GM21619 (cell line): ENCODE data around the gene MB21D2.
A peak's percentile ranks its signal among the peaks of the same experiment; 100 is the strongest.

Experiments used
- ATAC-seq: cut with Tn5 transposase; IDR thresholded peaks from one replicate; pipeline ENCODE4 v1.9.1; 2021; ENCODE audit not compliant: unreplicated experiment

Gene MB21D2

DNA sequence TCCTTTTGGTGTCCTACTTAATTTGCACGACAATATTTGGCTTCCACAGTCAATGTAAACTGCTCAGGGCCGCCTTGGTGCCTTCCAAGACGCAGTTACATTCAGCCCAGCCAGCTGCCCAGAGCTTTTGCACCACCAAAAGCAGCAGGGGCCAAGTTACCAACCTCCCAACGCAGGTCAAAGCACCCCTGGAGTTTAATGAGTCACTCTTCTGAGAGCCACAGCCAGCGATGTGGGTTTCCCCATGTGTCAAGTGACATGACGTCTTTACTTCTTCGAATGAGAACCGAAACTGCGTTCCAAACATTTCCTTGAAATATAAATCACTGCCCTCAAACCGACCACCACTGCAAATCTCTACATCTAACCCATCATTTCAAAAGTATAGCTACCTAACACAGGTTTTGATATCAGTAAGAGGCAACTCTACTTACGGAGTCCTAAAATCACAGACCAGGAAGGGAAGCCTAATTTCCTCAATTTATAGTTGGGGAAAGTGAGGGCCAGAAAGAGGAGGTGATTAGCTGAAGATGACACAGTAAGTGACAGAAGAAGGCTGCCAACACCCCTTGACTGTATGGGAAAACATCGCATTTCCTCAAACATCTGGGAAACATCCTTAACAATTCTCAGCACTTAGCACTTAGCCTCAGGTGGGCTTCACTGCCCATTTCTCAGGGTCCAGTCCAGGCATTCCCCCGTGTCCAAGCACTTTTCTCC lies 24.5 kb downstream of the MB21D2 start:
- ATAC-seq = peak; percentile 97

DNA sequence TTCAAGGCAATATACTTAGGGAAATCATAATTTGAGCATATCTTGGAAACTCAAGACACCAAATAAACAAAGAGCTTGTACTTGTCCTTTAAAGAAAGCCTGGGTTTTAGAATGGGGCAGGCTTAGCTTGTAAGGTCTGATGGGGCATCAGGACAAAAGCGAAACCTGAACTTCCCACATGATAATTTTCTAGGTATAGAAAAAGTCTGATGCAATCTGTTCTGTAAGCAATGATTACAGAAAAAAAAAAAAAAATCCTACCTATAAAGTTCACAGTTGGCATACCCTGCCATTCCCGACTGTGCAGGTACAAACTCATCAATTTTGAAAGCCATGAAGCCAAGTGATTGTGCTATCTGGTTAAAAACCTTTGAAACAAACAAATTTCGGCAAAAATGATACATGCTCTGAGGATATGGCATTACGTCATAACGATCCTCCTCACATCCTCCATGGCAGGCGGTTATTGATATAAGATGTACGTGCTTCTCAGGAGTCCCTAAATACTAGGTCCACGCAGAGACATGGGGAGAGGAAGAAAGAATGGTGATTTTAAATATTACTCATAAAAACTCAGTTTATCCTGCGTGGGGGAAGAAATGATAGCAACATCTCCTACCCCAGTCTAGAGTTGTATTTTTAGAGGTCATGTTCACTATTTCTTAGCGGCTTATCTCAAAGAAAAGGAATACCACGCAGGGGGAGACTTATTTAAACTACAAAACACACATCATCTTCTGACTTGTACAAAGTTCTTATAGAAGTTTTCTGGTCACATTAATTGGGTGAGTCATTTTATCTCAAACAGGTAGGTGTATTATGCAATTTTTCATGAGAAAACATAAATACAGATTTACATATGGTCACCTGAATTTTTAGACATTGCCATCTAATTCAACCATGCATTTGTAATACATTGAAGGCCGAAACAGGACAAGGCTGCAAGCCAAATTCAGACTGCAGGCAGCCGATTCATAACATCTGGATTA lies 27.0 kb downstream of the MB21D2 start:
- no peak for ATAC-seq

- ATAC-seq = no peak
Observed at GRCh38 chr3:192889679-192890078, 28.0 kb downstream of the MB21D2 start.

DNA sequence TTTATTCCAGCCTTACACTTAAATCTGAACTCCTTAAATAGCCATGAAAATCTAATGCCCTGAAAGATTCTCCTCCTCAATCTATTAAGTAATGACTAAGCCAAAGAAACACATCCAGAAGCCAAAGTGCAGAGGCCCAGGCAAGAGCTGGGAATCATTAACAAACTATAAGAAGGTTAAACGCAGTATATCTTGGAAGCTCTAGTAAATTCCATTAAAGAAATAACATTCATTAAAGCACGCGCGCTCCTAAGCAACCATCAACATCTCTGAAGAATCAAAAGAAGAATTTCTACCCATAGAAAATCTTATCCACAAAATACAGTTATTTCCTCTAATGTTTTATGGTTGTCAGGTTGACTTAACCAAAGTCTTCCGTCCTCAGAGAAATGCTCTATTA lies 29.5 kb downstream of the MB21D2 start:
- no peak for ATAC-seq

- no peak for ATAC-seq
Observed at GRCh38 chr3:192887701-192888100, 30.0 kb downstream of the MB21D2 start.

GRCh38 chr3:192887047-192887446 lies 30.6 kb downstream of the MB21D2 start:
- no peak for ATAC-seq

DNA sequence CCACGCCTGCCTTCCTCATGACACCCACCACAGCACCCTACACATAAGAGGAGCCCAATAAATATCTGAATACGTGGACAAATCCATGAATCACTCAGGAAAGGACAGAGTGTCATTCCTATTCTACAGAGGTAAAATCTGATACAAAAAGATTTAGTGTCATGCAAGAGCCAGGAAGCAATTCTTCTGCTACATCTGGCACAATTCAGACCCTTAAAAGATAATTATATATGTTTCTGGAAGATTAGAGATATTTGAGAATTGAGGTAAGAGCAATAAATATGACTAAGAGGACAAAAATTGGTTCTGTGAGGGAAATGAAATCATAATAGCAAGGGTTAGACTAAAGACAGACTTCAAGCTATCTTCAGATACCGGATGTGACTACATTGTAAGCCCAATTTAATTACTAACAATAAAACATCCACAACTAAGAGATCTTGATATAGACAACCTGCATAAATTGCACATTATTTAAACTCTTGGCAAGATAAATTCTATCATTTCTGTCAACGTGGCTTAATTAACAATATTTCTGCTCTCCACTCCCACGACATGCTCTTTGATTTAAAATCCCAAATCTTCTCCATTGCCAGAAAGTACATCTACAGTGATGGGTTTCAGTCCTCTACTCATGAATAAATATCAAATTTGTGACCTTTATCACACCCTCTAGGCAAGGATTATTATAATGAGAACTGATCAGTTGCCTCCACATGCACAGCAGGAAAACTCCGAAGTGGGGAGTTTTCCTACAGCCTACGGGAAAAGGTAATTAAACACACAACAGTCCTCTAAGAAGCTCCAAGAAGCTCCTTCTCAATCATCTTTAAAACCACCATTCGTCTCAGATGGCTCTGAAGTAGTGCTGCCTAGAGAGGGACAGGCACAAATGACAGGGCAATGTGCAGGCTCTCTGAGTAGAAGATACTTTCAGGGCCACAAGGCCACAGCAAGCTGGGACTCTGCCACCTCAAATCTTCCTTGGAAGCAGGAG lies 32.6 kb downstream of the MB21D2 start:
- ATAC-seq = no peak

GRCh38 chr3:192883512-192883911 lies 34.1 kb downstream of the MB21D2 start:
- no peak for ATAC-seq

GRCh38 chr3:192881159-192881786 lies 36.4 kb downstream of the MB21D2 start:
- no peak for ATAC-seq

DNA sequence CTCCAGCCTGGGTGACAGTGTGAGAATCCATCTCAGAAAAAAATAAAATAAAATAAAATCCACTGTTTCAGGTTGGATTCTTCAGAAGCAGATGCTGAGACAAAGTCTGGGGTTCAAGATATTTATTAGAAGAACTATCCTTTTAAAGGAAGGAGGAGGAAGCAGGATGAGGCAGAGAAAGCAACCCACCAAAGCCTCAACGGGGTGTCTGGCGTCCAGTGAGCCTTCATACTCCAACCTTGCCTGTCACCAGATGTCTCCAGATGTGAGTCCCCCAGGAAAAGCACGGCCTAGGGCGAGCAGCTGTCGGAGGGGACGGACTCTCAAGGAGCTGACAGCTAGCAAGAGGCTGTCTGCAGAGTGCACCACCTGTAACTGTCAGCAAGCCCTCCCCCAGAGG lies 37.3 kb downstream of the MB21D2 start:
- no peak for ATAC-seq

GRCh38 chr3:192879346-192880031 lies 38.2 kb downstream of the MB21D2 start:
- no peak for ATAC-seq

GRCh38 chr3:192875971-192876565 lies 41.6 kb downstream of the MB21D2 start:
- no peak for ATAC-seq

- no peak for ATAC-seq
Observed at GRCh38 chr3:192870822-192871221, 46.8 kb downstream of the MB21D2 start.

- no peak for ATAC-seq
Observed at GRCh38 chr3:192869131-192870031, 48.3 kb downstream of the MB21D2 start.

- ATAC-seq = no peak
Observed at GRCh38 chr3:192867645-192868044, 50.0 kb downstream of the MB21D2 start.

GRCh38 chr3:192866804-192867203 lies 50.9 kb downstream of the MB21D2 start:
- no peak for ATAC-seq

GRCh38 chr3:192864941-192865340 lies 52.7 kb downstream of the MB21D2 start:
- peak; percentile 76 for ATAC-seq

DNA sequence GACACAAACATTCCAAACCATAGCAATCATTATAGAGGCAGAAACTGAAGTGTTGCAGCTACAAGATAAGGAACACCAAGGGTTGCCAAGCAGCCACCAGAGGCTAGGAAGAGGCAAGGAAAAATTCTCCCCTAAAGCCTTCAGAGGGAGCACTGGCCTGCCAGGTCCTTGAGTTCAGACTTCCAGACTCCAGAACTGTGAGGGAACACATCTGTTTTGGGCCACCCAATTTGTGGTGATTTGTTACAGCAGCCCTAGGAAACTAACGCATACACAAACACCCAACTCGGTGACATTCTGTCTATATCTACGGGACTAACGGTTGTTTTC lies 54.6 kb downstream of the MB21D2 start:
- ATAC-seq = no peak
